ENCODE data around the gene CCS.
A peak's percentile ranks its signal among the peaks of the same experiment; 100 is the strongest.
"Not testable (repeated sequence)": the region's sequence is repeated elsewhere in the genome, so short reads cannot be mapped to it uniquely, and the experiment has no call there.

CCS gene

GRCh38 chr11:66561178-66561974 is 31.6 kb upstream of the CCS start:
- no peak for DNase-seq (ENCODE audit: low read depth in 3 of 3)

GRCh38 chr11:66561975-66562248 is 31.1 kb upstream of the CCS start:
- DNase-seq (ENCODE audit: low read depth in 3 of 3), result no peak

- no peak for DNase-seq (ENCODE audit: low read depth in 3 of 3)
These were observed 30.7 kb upstream of the CCS start for GRCh38 chr11:66562275-66562674.

- DNase-seq (ENCODE audit: low read depth in 3 of 3), result no peak
These were observed 29.9 kb upstream of the CCS start for GRCh38 chr11:66562907-66563583.

GRCh38 chr11:66563832-66564231 is 29.2 kb upstream of the CCS start:
- DNase-seq (ENCODE audit: low read depth in 3 of 3), result no peak

- no peak for DNase-seq (ENCODE audit: low read depth in 3 of 3)
These were observed 28.4 kb upstream of the CCS start for GRCh38 chr11:66564538-66564937.

GRCh38 chr11:66564984-66565383 is 28.0 kb upstream of the CCS start:
- no peak for DNase-seq (ENCODE audit: low read depth in 3 of 3)

- no peak for DNase-seq (ENCODE audit: low read depth in 3 of 3)
These were observed 26.8 kb upstream of the CCS start for GRCh38 chr11:66566221-66566620.

- no peak for DNase-seq (ENCODE audit: low read depth in 3 of 3)
These were observed 25.2 kb upstream of the CCS start for GRCh38 chr11:66567787-66568123.

GRCh38 chr11:66568124-66568916 is 24.7 kb upstream of the CCS start, which contains the start of gene CTSF:
CTSF (minus strand) TSS chr11:66568606; CDS start chr11:66568486, 120 bp downstream.
- DNase-seq (ENCODE audit: low read depth in 3 of 3), result peak; percentile 43 to 60 (median 45)

GRCh38 chr11:66569076-66569475 is 23.9 kb upstream of the CCS start:
- no peak for DNase-seq (ENCODE audit: low read depth in 3 of 3)

- no peak for DNase-seq (ENCODE audit: low read depth in 3 of 3)
These were observed 22.7 kb upstream of the CCS start for GRCh38 chr11:66570079-66570849.

- no peak for DNase-seq (ENCODE audit: low read depth in 3 of 3)
These were observed 22.2 kb upstream of the CCS start for GRCh38 chr11:66570850-66571180.

- peak; percentile 66 to 80 (median 76) for DNase-seq (ENCODE audit: low read depth in 3 of 3)
These were observed 13.9 kb upstream of the CCS start for GRCh38 chr11:66579017-66579606.

- no peak for DNase-seq (ENCODE audit: low read depth in 3 of 3)
These were observed 12.2 kb upstream of the CCS start for GRCh38 chr11:66580803-66581202.

GRCh38 chr11:66581261-66581660 is 11.7 kb upstream of the CCS start:
- no peak for DNase-seq (ENCODE audit: low read depth in 3 of 3)

GRCh38 chr11:66582565-66583147 is 10.3 kb upstream of the CCS start:
- DNase-seq (ENCODE audit: low read depth in 3 of 3), result not testable (repeated sequence)

GRCh38 chr11:66585447-66585846 is 7.5 kb upstream of the CCS start:
- not testable (repeated sequence) for DNase-seq (ENCODE audit: low read depth in 3 of 3)

GRCh38 chr11:66586136-66586535 is 6.8 kb upstream of the CCS start:
- no peak for DNase-seq (ENCODE audit: low read depth in 3 of 3)

GRCh38 chr11:66589315-66589714 is 3.7 kb upstream of the CCS start:
- DNase-seq (ENCODE audit: low read depth in 3 of 3), result not testable (repeated sequence)

- DNase-seq (ENCODE audit: low read depth in 3 of 3), result no peak
These were observed 2.8 kb upstream of the CCS start for GRCh38 chr11:66589996-66590675.
